GM12873 (cell line): ENCODE data around the gene CHST6.

Experiments
- CTCF ChIP-seq: IDR thresholded peaks from 2 replicates; pipeline ENCODE4 v1.5.1; 2012; ENCODE audit warnings: low read depth, mild to moderate bottlenecking, moderate library complexity, low read length, control low read depth; ENCODE audit not compliant: insufficient read depth; ENCODE audit errors: missing control alignments

Gene CHST6

GRCh38 chr16:75494184-75494583, 1.1 kb downstream of the CHST6 start:
- TF ChIP-seq CTCF: no peak

GRCh38 chr16:75491876-75492275, 3.4 kb downstream of the CHST6 start:
- TF ChIP-seq CTCF: peak; percentile 42

- no peak for TF ChIP-seq CTCF
Measured at GRCh38 chr16:75488322-75488721, 6.9 kb downstream of the CHST6 start.

- no peak for TF ChIP-seq CTCF
Measured at GRCh38 chr16:75486676-75487313, 8.4 kb downstream of the CHST6 start.

GRCh38 chr16:75486014-75486675, 9.1 kb downstream of the CHST6 start:
- no peak for TF ChIP-seq CTCF

- TF ChIP-seq CTCF: no peak
Measured at GRCh38 chr16:75485230-75486013, 9.8 kb downstream of the CHST6 start.

- no peak for TF ChIP-seq CTCF
Measured at GRCh38 chr16:75483222-75483621, 12.0 kb downstream of the CHST6 start.
